IPS-20b (cell line): ENCODE measurements around the gene GAS2L3.
"Not testable (repeated sequence)": the region's sequence is repeated elsewhere in the genome, so short reads cannot be mapped to it uniquely, and the experiment has no call there.

Source experiments
- H3K27ac ChIP-seq: one replicate; pipeline ENCODE4 v1.5.1; 2013; ENCODE audit warnings: low read length
- H3K27me3 ChIP-seq: 2 replicates; pipeline ENCODE4 v1.6.1; 2013; ENCODE audit warnings: mild to moderate bottlenecking, low read length, inconsistent platforms; ENCODE audit not compliant: insufficient read depth
- H3K36me3 ChIP-seq: 2 replicates; pipeline ENCODE4 v1.6.1; 2013; ENCODE audit warnings: low read depth, mild to moderate bottlenecking, inconsistent platforms, low read length, moderate library complexity; ENCODE audit not compliant: insufficient read depth
- H3K4me1 ChIP-seq: 2 replicates; pipeline ENCODE4 v1.6.1; 2013; ENCODE audit warnings: mild to moderate bottlenecking, control low read depth, inconsistent platforms, low read length, moderate library complexity; ENCODE audit not compliant: insufficient read depth
- H3K4me3 ChIP-seq: 2 replicates; pipeline ENCODE4 v1.5.1; 2013; ENCODE audit warnings: mild to moderate bottlenecking, low read length, inconsistent platforms
- H3K9ac ChIP-seq: 2 replicates; pipeline ENCODE4 v1.6.1; 2013; ENCODE audit warnings: low read depth, mild to moderate bottlenecking, inconsistent platforms, low read length, moderate library complexity
- H3K9me3 ChIP-seq: 2 replicates; pipeline ENCODE4 v1.6.1; 2013; ENCODE audit warnings: mild to moderate bottlenecking, low read depth, low read length, inconsistent platforms; ENCODE audit not compliant: insufficient read depth

Gene GAS2L3

GRCh38 chr12:100578923-100579322 is 5.4 kb downstream of the GAS2L3 start:
- Histone ChIP-seq H3K27me3 (peaks cover 10% of the 10 kb centered on the region), H3K4me1 (peaks cover 3% of the 10 kb centered on the region; the same call in 1 of the 2 replicates), H3K9ac (no peak overlapping the region), H3K9me3 (peaks cover 5% of the 10 kb centered on the region; the same call in 1 of the 2 replicates), H3K27ac (no peak overlapping the region), H3K4me3 (no peak overlapping the region), H3K36me3 (no peaks in the 10 kb centered on the region)

DNA sequence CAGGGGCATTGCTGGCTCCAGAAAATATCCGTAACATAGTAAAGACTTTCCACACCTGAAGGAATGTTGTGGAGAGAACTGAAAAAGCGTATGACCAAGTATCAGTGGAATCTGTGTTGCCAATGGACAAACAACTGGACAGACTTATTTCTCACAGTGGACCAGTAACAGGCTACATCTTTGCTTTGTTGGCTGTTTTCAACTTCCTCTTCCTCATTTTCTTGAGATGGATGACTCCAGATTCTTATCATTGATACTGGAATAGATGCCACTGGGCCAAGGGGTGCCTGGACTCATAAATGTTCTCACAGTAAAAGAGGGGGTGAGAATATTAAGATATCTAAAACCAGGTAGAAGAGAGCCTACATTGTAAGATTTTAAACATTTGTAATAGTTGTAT is 6.4 kb downstream of the GAS2L3 start:
- H3K9me3 ChIP-seq = peaks cover 9% of the 10 kb centered on the region; the same call in 1 of the 2 replicates
- peaks cover 4% of the 10 kb centered on the region; the same call in 1 of the 2 replicates for H3K27me3 ChIP-seq
- no peak overlapping the region for H3K27ac ChIP-seq
- H3K36me3 ChIP-seq = no peaks in the 10 kb centered on the region
- H3K4me1 ChIP-seq = no peaks in the 10 kb centered on the region
- no peak overlapping the region for H3K9ac ChIP-seq
- no peak overlapping the region for H3K4me3 ChIP-seq

- no peak overlapping the region for H3K9ac ChIP-seq
- no peaks in the 10 kb centered on the region for H3K27me3 ChIP-seq
- H3K4me3 ChIP-seq = no peak overlapping the region
- H3K27ac ChIP-seq = no peak overlapping the region
- H3K4me1 ChIP-seq = no peaks in the 10 kb centered on the region
- H3K9me3 ChIP-seq = peaks cover 28% of the 10 kb centered on the region
- H3K36me3 ChIP-seq = no peaks in the 10 kb centered on the region
Observed at GRCh38 chr12:100584256-100584655, 10.8 kb downstream of the GAS2L3 start.

GRCh38 chr12:100591979-100592378 is 18.5 kb downstream of the GAS2L3 start:
- Histone ChIP-seq H3K27me3 (no peaks in the 10 kb centered on the region), H3K36me3 (no peaks in the 10 kb centered on the region), H3K4me3 (no peak overlapping the region), H3K4me1 (no peaks in the 10 kb centered on the region), H3K9me3 (peaks cover 18% of the 10 kb centered on the region), H3K9ac (no peak overlapping the region), H3K27ac (no peak overlapping the region)

GRCh38 chr12:100593490-100593889 is 20.0 kb downstream of the GAS2L3 start:
- no peaks in the 10 kb centered on the region for H3K27me3 ChIP-seq
- H3K4me3 ChIP-seq = no peak overlapping the region
- H3K4me1 ChIP-seq = no peaks in the 10 kb centered on the region
- no peak overlapping the region for H3K27ac ChIP-seq
- H3K9me3 ChIP-seq = peaks cover 7% of the 10 kb centered on the region; the same call in 1 of the 2 replicates
- no peak overlapping the region for H3K9ac ChIP-seq
- no peaks in the 10 kb centered on the region for H3K36me3 ChIP-seq

DNA sequence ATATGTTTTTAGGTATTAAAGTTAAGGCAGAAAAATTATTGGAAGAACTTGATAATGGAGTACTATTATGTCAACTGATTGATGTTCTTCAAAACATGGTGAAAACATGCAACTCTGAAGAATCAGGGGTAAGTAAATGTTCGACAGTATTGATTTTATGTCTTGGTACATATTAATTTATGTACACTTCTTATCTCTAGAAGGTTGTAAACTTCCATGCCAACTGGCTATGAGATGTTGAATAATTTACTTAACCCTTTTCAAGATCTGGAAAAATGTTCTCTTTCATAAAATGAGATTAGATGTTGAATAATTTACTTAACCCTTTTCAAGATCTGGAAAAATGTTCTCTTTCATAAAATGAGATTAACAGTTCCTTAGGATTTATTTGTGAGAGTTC is 28.1 kb downstream of the GAS2L3 start:
- Histone ChIP-seq H3K27ac (no peak overlapping the region), H3K9me3 (no peaks in the 10 kb centered on the region), H3K4me3 (no peak overlapping the region), H3K9ac (no peak overlapping the region), H3K36me3 (no peaks in the 10 kb centered on the region), H3K27me3 (no peaks in the 10 kb centered on the region), H3K4me1 (no peaks in the 10 kb centered on the region)

- not testable (repeated sequence) for H3K9me3 ChIP-seq, H3K9ac ChIP-seq, H3K27ac ChIP-seq, H3K36me3 ChIP-seq, H3K4me3 ChIP-seq, H3K27me3 ChIP-seq, H3K4me1 ChIP-seq
Observed at GRCh38 chr12:100602997-100603396, 29.5 kb downstream of the GAS2L3 start.

- Histone ChIP-seq H3K36me3 (peaks cover 11% of the 10 kb centered on the region; the same call in 1 of the 2 replicates), H3K27ac (no peak overlapping the region), H3K4me1 (no peaks in the 10 kb centered on the region), H3K4me3 (no peak overlapping the region), H3K9me3 (no peaks in the 10 kb centered on the region), H3K27me3 (no peaks in the 10 kb centered on the region), H3K9ac (no peak overlapping the region)
Observed at GRCh38 chr12:100608776-100609175, 35.3 kb downstream of the GAS2L3 start.

DNA sequence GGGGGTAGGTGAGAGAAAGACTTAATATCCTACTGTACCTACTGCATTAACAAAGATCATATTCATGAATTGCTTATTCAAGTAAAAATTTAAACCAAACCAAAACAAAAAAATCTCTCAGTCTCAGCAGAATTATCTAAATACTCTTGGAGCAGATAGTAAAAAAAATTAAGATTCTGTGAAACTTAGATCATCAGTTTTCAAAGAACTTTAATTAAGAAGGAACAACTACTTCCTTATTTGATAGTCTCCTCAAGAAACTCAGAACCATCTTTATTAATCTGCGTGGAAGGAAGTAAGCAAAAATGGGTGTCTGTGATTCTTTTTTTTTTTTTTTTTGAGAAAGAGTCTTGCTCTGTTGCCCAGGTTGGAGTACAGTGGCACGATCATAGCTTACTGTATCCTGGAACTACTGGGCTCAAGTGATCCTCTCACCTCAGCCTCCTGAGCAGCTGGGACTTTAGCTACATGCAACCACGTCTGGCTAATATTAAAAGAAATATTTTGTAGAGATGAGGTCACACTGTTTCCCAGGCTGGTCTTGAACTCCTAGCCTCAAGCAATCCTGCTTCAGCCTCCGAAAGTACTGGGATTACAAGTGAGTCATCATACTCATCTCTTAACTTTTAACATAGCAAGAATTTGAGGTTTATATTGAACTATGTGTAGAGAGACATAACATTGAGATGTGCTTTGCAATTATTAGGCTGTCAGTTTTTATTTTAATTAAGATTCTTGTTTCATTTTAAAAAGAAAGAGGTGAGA is 37.4 kb downstream of the GAS2L3 start:
- Histone ChIP-seq H3K27me3 (no peaks in the 10 kb centered on the region), H3K4me1 (no peaks in the 10 kb centered on the region), H3K9ac (no peak overlapping the region), H3K9me3 (no peaks in the 10 kb centered on the region), H3K4me3 (no peak overlapping the region), H3K36me3 (peaks cover 11% of the 10 kb centered on the region; the same call in 1 of the 2 replicates), H3K27ac (no peak overlapping the region)

DNA sequence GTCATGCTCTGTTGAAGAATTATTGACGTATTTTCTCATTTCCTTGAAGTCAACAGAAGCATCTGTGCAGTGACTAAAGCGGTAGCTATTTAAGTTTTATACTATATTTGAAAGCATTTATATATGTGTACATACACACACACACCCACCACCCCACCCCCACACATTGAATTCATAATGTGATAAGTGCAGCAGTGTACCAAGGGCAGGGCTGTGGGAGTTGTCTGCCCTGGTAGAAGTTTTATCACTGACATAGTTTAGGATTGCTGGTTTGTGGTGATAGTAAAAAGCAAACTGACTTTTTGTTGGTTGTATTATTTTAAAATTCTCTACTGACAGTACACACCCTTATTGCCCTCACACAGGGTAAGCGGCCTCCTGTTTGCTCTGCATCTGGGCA is 39.1 kb downstream of the GAS2L3 start:
- H3K9me3 ChIP-seq = no peaks in the 10 kb centered on the region
- no peak overlapping the region for H3K9ac ChIP-seq
- no peak overlapping the region for H3K4me3 ChIP-seq
- H3K4me1 ChIP-seq = no peaks in the 10 kb centered on the region
- no peak overlapping the region for H3K27ac ChIP-seq
- H3K27me3 ChIP-seq = no peaks in the 10 kb centered on the region
- H3K36me3 ChIP-seq = peaks cover 11% of the 10 kb centered on the region; the same call in 1 of the 2 replicates

DNA sequence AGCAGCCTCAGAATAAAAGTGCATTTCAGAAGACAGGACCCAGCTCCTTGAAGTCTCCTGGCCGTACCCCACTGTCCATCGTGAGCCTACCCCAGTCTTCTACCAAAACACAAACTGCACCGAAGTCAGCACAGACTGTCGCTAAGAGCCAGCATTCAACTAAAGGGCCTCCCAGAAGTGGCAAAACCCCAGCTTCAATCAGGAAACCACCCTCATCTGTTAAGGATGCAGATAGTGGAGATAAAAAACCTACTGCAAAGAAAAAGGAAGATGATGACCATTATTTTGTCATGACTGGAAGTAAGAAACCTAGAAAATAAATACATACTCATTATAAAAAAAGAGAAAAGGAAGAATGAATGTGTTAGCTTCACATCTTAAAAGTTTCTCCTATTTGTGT is 51.1 kb downstream of the GAS2L3 start:
- H3K9ac ChIP-seq = no peak overlapping the region
- no peaks in the 10 kb centered on the region for H3K36me3 ChIP-seq
- no peak overlapping the region for H3K4me3 ChIP-seq
- H3K9me3 ChIP-seq = no peaks in the 10 kb centered on the region
- H3K27ac ChIP-seq = no peak overlapping the region
- no peaks in the 10 kb centered on the region for H3K4me1 ChIP-seq
- H3K27me3 ChIP-seq = no peaks in the 10 kb centered on the region

DNA sequence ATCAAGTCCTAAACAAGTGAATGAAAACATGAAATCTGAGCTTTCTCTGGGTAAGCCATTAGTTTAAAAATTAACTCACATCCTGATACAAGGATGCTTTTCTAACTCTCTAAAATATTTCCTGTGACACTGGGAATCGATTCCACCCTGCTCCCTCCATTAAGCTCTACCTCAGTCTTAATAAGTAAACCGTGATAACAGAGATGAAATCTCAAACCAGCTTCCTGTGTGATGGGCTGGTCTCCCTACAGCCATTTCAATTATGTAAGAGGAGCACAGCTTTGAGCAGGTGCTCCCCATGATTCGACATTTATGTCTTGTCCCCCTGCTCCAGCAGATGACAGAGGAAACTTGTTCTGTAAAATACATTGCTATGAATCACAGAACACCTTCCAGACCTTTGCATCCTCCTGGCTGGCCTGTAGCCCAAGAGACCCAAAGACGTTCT is 59.0 kb downstream of the GAS2L3 start:
- Histone ChIP-seq H3K4me1 (peaks cover 7% of the 10 kb centered on the region; the same call in 1 of the 2 replicates), H3K9me3 (no peaks in the 10 kb centered on the region), H3K27ac (no peak overlapping the region), H3K4me3 (no peak overlapping the region), H3K9ac (no peak overlapping the region), H3K36me3 (no peaks in the 10 kb centered on the region), H3K27me3 (no peaks in the 10 kb centered on the region)
